ENCODE measurements around the gene RIPOR2.
A peak's percentile ranks its signal among the peaks of the same experiment; 100 is the strongest.
"Not testable (repeated sequence)": the region's sequence is repeated elsewhere in the genome, so short reads cannot be mapped to it uniquely, and the experiment has no call there.

Gene RIPOR2

DNA sequence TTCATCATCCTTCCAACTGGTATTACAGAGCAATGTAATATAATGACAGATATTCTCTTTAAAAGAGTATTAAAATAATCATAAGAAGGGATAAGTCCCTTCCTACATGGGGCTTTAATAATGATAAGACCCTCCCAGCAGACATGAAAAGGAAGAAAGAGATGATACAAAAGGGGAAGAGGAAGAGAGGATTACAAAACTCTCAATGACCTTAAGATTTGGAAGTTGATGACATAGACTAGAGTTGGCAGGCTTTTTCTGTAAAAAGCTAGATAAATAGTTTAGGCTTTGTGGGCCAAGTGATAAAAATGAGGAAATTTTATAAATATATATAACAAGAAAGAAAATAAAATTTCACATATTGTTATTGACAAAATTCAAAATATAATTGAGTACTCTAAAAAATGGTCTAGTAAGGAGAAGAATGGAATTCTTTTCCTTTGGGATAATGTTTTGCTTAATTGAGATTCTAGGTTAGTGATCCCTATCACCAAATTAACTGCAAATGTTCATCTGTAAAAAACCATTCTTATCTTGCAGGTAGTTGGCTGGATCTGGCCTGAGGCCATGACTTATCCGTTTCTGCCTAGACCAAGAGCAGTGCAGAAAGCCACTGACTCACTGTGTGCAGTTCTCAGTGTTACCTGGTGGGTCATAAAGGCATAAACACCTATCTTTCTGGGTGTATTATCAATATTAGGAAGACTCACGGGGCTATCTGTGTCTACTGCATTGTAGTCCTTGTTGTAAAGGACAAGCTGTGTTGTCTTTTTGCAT, 11.0 kb downstream of the RIPOR2 start:
- DNase-seq, result no peak

GRCh38 chr6:24923885-24924401, 11.8 kb downstream of the RIPOR2 start:
- no peak for DNase-seq

- DNase-seq, result no peak
These were observed 12.9 kb downstream of the RIPOR2 start for GRCh38 chr6:24922814-24923213.

DNA sequence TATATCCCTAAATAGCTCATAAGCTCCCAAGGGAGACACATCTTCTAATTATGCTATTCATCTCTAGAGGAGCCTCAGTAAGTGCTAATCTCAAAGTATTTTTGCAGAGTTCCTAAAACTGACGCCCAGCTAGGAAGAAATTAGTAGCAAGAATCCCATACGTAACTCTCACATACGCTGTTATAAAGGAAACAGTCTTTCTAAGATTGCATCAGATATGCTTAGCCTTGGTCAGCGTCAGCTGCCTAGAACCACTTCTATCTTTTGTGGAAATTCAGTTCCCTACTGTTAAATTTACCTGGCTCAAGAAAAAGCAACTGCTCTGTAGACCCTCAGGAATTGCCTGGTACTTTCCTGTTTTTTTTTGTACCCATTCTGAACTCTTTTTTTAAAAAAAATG, 13.6 kb downstream of the RIPOR2 start:
- no peak for DNase-seq

DNA sequence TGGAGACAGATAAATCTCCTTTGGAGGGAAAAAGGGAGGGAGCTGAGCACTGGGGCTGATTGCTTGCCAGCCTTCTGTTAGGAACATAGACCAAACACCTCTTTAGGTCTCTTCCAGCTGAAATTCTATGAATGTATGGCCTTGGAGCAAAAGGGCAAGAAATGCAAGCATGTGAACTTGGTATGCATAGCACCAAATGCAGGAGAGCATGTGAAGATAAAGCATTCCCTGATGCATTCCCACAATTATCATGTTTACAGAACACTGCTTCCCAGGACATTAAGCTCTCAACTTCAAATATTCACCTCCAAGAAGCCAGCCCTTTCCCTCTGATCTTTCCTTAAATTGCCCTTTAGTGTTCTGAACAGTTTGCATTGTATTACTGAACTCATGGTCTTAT, 15.6 kb downstream of the RIPOR2 start:
- no peak for DNase-seq

GRCh38 chr6:24919056-24919892, 16.5 kb downstream of the RIPOR2 start:
- DNase-seq, result peak; percentile 89

GRCh38 chr6:24918641-24919055, 17.1 kb downstream of the RIPOR2 start:
- DNase-seq, result peak; percentile 38

DNA sequence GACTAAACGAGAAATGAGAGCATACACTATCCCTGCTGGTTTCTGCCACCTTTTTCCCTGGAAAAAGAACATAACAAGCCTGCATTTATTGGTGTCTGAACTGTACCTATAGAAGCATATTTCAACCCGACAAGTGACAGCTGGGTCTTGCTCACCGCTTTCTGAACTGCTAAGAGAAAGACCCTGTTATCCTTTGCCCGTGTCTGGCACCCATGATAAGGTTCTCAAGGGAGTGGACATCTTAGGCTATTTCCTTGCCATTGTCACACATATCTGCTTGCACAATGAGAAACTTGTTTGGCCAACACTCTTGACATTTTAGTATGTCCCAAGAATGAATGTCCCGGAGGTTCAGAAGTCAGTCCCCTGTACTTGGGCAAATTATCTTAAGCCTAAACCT, 19.3 kb downstream of the RIPOR2 start:
- no peak for DNase-seq

DNA sequence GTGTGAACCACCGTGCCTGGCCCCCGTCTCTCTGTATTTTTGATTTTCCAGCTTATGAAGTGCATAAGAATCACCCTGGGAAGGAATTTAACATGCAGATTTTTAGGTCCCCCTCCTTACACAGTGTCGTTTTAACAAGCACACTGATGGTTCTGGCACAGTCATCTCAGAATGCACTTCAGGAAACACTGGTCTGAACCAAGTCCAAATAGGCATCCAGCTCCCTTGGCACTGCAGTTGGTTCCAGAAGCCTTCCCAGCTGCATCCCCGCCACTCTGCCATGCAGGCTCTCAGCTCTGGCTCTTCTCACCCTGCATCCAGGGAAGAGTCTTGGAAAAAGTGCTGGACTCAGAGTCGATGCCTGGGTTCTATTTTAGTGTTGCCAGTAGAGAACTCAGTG, 20.1 kb downstream of the RIPOR2 start:
- no peak for DNase-seq

DNA sequence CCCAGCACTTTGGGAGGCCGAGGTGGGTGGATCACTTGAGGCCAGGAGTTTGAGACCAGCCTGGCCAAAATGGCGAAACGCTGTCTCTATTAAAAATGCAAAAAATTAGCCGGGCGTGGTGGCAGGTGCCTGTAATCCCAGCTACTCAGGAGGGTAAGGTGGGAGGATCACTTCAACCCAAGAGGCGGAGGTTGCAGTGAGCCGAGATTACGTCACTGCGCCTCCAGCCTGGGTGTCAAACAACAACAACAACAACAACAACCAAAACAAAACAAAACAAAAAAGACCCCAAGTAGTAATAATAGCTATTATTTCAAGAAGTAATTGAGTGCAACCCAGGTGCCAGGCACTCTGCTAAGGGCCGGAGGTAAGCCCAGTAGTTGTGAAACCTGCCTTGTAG, 21.7 kb downstream of the RIPOR2 start:
- DNase-seq, result not testable (repeated sequence)

GRCh38 chr6:24911796-24912382, 23.9 kb downstream of the RIPOR2 start:
- no peak for DNase-seq

GRCh38 chr6:24910961-24911725, 24.6 kb downstream of the RIPOR2 start:
- peak; percentile 48 for DNase-seq

DNA sequence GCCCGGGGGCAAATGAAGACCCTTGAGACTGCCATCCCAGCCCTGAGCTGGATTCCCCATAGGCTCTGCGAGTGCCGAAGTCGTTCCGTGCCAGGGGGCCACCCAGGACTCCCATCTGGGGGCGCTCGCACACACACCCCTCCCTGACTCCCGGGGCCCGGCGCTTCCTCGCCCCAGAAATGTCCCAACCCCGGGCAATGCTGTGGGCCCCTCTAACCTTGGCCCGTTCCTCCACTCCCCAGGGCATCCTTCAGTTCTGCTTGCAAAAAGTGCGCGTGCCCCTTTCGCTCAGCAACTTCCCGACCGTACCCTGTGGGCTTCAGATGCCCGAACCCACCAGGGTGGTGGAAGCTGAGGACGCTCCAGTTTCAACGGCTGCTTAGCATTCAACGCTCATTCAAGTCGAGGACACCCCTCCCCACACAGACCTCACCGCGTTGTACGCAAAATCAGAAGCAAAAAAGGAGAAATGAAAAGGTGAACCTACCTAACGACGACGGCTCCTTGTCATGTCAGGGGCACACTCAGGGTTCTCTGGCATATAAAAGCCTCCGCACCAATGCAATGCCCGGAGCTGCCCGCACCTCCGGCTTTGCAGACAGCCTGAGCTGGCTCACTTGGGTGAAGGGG, 25.3 kb downstream of the RIPOR2 start:
- DNase-seq, result peak; percentile 48

GRCh38 chr6:24909241-24910216, 26.2 kb downstream of the RIPOR2 start:
- peak; percentile 55 for DNase-seq

DNA sequence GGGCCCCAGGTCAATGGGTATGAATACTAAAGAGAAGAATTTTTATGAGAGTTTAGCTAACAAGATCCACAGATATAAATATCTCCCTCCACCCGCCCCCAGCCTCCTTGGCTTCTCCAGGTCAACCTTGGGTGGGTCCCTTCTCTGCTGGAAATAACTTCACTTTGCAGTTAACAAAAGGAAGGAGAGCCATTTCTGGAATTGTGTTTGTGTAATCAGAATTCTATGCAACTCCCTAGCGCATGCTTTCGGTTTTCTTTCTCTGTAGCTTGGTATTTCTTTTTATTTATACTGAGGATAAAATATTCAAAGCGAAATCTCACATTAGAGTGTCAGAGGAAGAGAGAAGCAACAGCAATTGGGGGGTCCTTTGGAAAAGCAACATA, 27.1 kb downstream of the RIPOR2 start:
- no peak for DNase-seq

GRCh38 chr6:24907919-24908649, 27.7 kb downstream of the RIPOR2 start:
- no peak for DNase-seq

GRCh38 chr6:24906314-24906713, 29.4 kb downstream of the RIPOR2 start:
- no peak for DNase-seq

DNA sequence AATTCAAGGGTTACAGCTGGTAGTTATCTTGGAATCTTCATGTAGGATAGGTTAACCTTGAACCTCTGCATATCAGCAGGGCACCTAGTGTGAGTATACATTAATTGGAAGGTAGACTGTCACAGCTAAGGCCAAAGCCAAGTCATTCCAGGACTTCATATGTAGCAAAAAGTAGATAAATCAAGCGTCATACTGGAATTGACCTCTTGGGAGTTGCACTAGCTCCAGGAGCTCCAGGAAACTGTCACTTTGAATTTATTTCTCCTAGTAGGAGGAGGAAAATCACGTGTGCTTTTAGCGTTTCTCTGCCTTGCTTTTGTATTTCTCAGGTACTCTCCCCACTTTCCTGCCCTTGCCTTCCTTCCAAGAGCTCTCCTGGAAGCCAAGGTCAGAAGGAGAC, 30.3 kb downstream of the RIPOR2 start:
- no peak for DNase-seq

- DNase-seq, result no peak
These were observed 32.1 kb downstream of the RIPOR2 start for GRCh38 chr6:24903681-24904080.

- no peak for DNase-seq
These were observed 33.0 kb downstream of the RIPOR2 start for GRCh38 chr6:24902782-24903181.
